Keratinocyte (primary cell): ENCODE data around the gene CD4. TPM values are rescaled to one million over a fixed set of nuclear protein-coding genes. Genes with fewer than 3 reads are reported as not detected.

ENCODE experiments used
- DNase-seq: peaks from one replicate; pipeline ENCODE4 v3.0.0-alpha.2; 2011; ENCODE audit warnings: low read depth, missing footprints, low spot score
- FAIRE-seq: peaks from 2 replicates; lab custom pipeline; 2011; peaks lifted over from hg19 to GRCh38; lab: Jason Lieb, UNC
- H2AFZ ChIP-seq: 2 replicates; pipeline ENCODE4 v1.6.0; 2012; ENCODE audit warnings: low read length, control low read depth, inconsistent platforms; ENCODE audit not compliant: control insufficient read depth
- H3K27ac ChIP-seq: 2 replicates; pipeline ENCODE4 v1.5.1; 2011; ENCODE audit warnings: low read length; ENCODE audit not compliant: control insufficient read depth, insufficient read depth
- H3K27me3 ChIP-seq: 3 replicates; pipeline ENCODE4 v1.6.0; 2011; ENCODE audit warnings: low read length; ENCODE audit not compliant: control insufficient read depth, insufficient read depth; ENCODE audit errors: extremely low read depth
- H3K36me3 ChIP-seq, 2 experiments: 2 replicates in 1 of 2; 3 replicates in 1 of 2; pipeline ENCODE4 v1.5.1; 2011; ENCODE audit warnings: low read length in 2 of 2, mild to moderate bottlenecking in 1 of 2; ENCODE audit not compliant: control insufficient read depth in 2 of 2, insufficient read depth in 2 of 2; ENCODE audit errors: extremely low read depth in 1 of 2
- H3K4me1 ChIP-seq: 3 replicates; pipeline ENCODE4 v1.5.1; 2011; ENCODE audit warnings: low read length; ENCODE audit not compliant: control insufficient read depth, insufficient read depth; ENCODE audit errors: extremely low read depth
- H3K4me2 ChIP-seq: 3 replicates; pipeline ENCODE4 v1.6.0; 2011; ENCODE audit warnings: low read depth, low read length; ENCODE audit not compliant: control insufficient read depth, insufficient read depth; ENCODE audit errors: extremely low read depth
- H3K4me3 ChIP-seq, 3 experiments: fragments of 200-600 bp in 1 of 3; sonication (generic) in 1 of 3; 2 replicates in 2 of 3; 3 replicates in 1 of 3; pipeline ENCODE4 v1.5.1; 2011 to 2016; ENCODE audit warnings: low read length in 3 of 3, mild to moderate bottlenecking in 3 of 3, control low read depth in 2 of 3, inconsistent platforms in 1 of 3, low read depth in 1 of 3, mixed read lengths in 1 of 3, mixed run types in 1 of 3, moderate library complexity in 1 of 3; ENCODE audit not compliant: control insufficient read depth in 2 of 3, insufficient read depth in 2 of 3; ENCODE audit errors: extremely low read depth in 1 of 3
- H3K79me2 ChIP-seq: 2 replicates; pipeline ENCODE4 v1.6.0; 2012; ENCODE audit warnings: low read length; ENCODE audit not compliant: control insufficient read depth, insufficient read depth
- H3K9ac ChIP-seq: 3 replicates; pipeline ENCODE4 v1.6.0; 2011; ENCODE audit warnings: low read length; ENCODE audit not compliant: control insufficient read depth, insufficient read depth; ENCODE audit errors: extremely low read depth
- H3K9me1 ChIP-seq: 3 replicates; pipeline ENCODE4 v1.6.0; 2011; ENCODE audit warnings: low read length; ENCODE audit not compliant: control insufficient read depth, insufficient read depth; ENCODE audit errors: extremely low read depth
- H3K9me3 ChIP-seq: 2 replicates; pipeline ENCODE4 v1.5.1; 2012; ENCODE audit warnings: low read depth, low read length; ENCODE audit not compliant: control insufficient read depth
- H4K20me1 ChIP-seq: 3 replicates; pipeline ENCODE4 v1.6.0; 2011; ENCODE audit warnings: low read length; ENCODE audit not compliant: control insufficient read depth, insufficient read depth; ENCODE audit errors: extremely low read depth
- CTCF ChIP-seq, 3 experiments: IDR thresholded peaks in 1 of 3; conservative IDR thresholded peaks in 1 of 3; optimal IDR thresholded peaks in 1 of 3; 2 replicates in 2 of 3; 3 replicates in 1 of 3; pipeline versions ENCODE3 to v1.5.1; 2011; ENCODE audit warnings: low read length in 3 of 3, mild to moderate bottlenecking in 3 of 3, moderate library complexity in 2 of 3, control low read depth in 1 of 3, inconsistent platforms in 1 of 3; ENCODE audit not compliant: insufficient read depth in 2 of 3; ENCODE audit errors: extremely low read depth in 1 of 3
- EZH2 ChIP-seq: IDR thresholded peaks from one replicate; pipeline ENCODE4 v1.6.1; 2012; ENCODE audit warnings: inconsistent platforms, mild to moderate bottlenecking, low read length, moderate library complexity
- dilution Hi-C: fragments of 300-500 bp; cut with MboI; formaldehyde crosslinking; loops from one replicate; pipeline ENCODE4 v1.7.0; 2020; ENCODE audit warnings: low sequenced_read_pairs; ENCODE audit not compliant: extremely low pct_ligation_motif_present
- polyA plus RNA-seq, 5 experiments: library from polyadenylated mRNA; depleted of rRNA in 3 of 5; stranded (reverse) in 3 of 5; stranded (forward) in 1 of 5; unstranded in 1 of 5; fragments of >200 nt; gene quantifications; 1 replicate in 1 of 5; 2 replicates in 3 of 5; 3 replicates in 1 of 5; pipeline versions ENCODE4 v1.2.1 to v1.2.3, GENCODE V29; 2011 to 2012; ENCODE audit warnings: missing spikeins in 2 of 5, low read depth in 1 of 5, low replicate concordance in 1 of 5

The CD4 gene
- polyA plus RNA-seq, 1 donor (not counting 4 experiments of a cell fraction or from before 2014, with no cell fraction given): 0.01 TPM

GRCh38 chr12:6840761-6841515, 51.6 kb downstream of the CD4 start, which contains the start of gene GNB3:
GNB3 (plus strand) TSS chr12:6840925; CDS start chr12:6841288, 363 bp downstream.
- no peak for FAIRE-seq
- H3K36me3 ChIP-seq: peaks cover 0 to 4% of the 10 kb centered on the region in 2 experiments

GRCh38 chr12:6842075-6842474, 52.7 kb downstream of the CD4 start:
- no peak for DNase-seq
- Histone ChIP-seq H3K4me1 (no peaks in the 10 kb centered on the region), H3K4me2 (no peak overlapping the region), H3K9me3 (no peaks in the 10 kb centered on the region), H3K4me3 (no peak overlapping the region), H2AFZ (no peak overlapping the region), H3K27me3 (no peaks in the 10 kb centered on the region), H3K9ac (no peak overlapping the region), H3K36me3 (peaks cover 6 to 7% of the 10 kb centered on the region in 2 experiments), H3K27ac (no peak overlapping the region), H3K79me2 (no peaks in the 10 kb centered on the region), H3K9me1 (no peaks in the 10 kb centered on the region), H4K20me1 (peaks cover 2% of the 10 kb centered on the region)
- FAIRE-seq: no peak
- TF ChIP-seq CTCF (optimal IDR thresholded peaks at IDR 0.05 in 1 of 3, IDR thresholded peaks at IDR 0.05 in 1 of 3, conservative IDR thresholded peaks at IDR 0.05 in 1 of 3; ENCODE audit: extremely low read depth in 1 of 3, insufficient read depth in 2 of 3, low read length in 3 of 3) (no peak), EZH2 (no peak)
- dilution Hi-C loops: no loop called here

More at GRCh38 chr12:6840761-6841515, 51.6 kb downstream of the CD4 start, which contains the start of gene GNB3:
- no peak for TF ChIP-seq CTCF (optimal IDR thresholded peaks at IDR 0.05 in 1 of 3, IDR thresholded peaks at IDR 0.05 in 1 of 3, conservative IDR thresholded peaks at IDR 0.05 in 1 of 3; ENCODE audit: extremely low read depth in 1 of 3, insufficient read depth in 2 of 3, low read length in 3 of 3)
- no peak for TF ChIP-seq EZH2
- Histone ChIP-seq H3K4me1 (no peaks in the 10 kb centered on the region), H3K4me2 (no peak within 1 kb of the TSS), H2AFZ (no peak within 1 kb of the TSS), H4K20me1 (peaks cover 2% of the 10 kb centered on the region), H3K9me1 (no peaks in the 10 kb centered on the region), H3K27ac (no peak within 1 kb of the TSS), H3K4me3 (no peak within 1 kb of the TSS), H3K9ac (no peak within 1 kb of the TSS), H3K79me2 (no peaks in the 10 kb centered on the region), H3K27me3 (no peaks in the 10 kb centered on the region), H3K9me3 (no peaks in the 10 kb centered on the region)
- no peak for DNase-seq
- dilution Hi-C loops: no loop called here
